ENCODE results near the gene NFKBIE. TPM values are rescaled to one million over a fixed set of nuclear protein-coding genes. Genes with fewer than 3 reads are reported as not detected.

NFKBIE gene
- total and polyA plus RNA-seq, 9 of the 15 experiments (the other 6 are each of a cell fraction or from before 2014, with no cell fraction given): 2.1 to 16.4 (median 11.7) TPM

GRCh38 chr6:44224029-44224964, 41.1 kb downstream of the NFKBIE start (continued):
- TF ChIP-seq, protein P1, sequence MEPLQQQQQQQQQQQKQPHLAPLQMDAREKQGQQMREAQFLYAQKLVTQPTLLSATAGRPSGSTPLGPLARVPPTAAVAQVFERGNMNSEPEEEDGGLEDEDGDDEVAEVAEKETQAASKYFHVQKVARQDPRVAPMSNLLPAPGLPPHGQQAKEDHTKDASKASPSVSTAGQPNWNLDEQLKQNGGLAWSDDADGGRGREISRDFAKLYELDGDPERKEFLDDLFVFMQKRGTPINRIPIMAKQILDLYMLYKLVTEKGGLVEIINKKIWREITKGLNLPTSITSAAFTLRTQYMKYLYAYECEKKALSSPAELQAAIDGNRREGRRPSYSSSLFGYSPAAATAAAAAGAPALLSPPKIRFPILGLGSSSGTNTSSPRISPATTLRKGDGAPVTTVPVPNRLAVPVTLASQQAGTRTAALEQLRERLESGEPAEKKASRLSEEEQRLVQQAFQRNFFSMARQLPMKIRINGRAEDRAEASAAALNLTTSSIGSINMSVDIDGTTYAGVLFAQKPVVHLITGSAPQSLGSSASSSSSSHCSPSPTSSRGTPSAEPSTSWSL (CRISPR knock-in tag; IDR thresholded peaks at IDR 0.05; ENCODE audit: borderline replicate concordance): 0 out of 2 replicates have a peak, but pooled peaks have one; percentile 46
- TF ChIP-seq AFF4 (CRISPR knock-in tag; IDR thresholded peaks at IDR 0.05) (0 out of 2 replicates have a peak, but pooled peaks have one; percentile 36), MAFK (IDR thresholded peaks at IDR 0.05; ENCODE audit: low read length) (no peak), NR2F6 (CRISPR knock-in tag; IDR thresholded peaks at IDR 0.05) (no peak), RBM25 (IDR thresholded peaks at IDR 0.05; ENCODE audit: low read depth, low read length, severe bottlenecking) (peak; percentile 85), ZKSCAN1 (IDR thresholded peaks at IDR 0.05; ENCODE audit: low read depth, low read length) (no peak), FOXK2 (conservative IDR thresholded peaks at IDR 0.05 in 1 of 2, IDR thresholded peaks at IDR 0.05 in 1 of 2; ENCODE audit: low read depth in 2 of 2) (no peak), KAT7 (CRISPR knock-in tag; IDR thresholded peaks at IDR 0.05; ENCODE audit: borderline replicate concordance) (peak; percentile 82; the same call in 1 of the 2 replicates), ZNF121 (CRISPR knock-in tag; conservative IDR thresholded peaks at IDR 0.05) (no peak)
- TF ChIP-seq, protein P2, sequence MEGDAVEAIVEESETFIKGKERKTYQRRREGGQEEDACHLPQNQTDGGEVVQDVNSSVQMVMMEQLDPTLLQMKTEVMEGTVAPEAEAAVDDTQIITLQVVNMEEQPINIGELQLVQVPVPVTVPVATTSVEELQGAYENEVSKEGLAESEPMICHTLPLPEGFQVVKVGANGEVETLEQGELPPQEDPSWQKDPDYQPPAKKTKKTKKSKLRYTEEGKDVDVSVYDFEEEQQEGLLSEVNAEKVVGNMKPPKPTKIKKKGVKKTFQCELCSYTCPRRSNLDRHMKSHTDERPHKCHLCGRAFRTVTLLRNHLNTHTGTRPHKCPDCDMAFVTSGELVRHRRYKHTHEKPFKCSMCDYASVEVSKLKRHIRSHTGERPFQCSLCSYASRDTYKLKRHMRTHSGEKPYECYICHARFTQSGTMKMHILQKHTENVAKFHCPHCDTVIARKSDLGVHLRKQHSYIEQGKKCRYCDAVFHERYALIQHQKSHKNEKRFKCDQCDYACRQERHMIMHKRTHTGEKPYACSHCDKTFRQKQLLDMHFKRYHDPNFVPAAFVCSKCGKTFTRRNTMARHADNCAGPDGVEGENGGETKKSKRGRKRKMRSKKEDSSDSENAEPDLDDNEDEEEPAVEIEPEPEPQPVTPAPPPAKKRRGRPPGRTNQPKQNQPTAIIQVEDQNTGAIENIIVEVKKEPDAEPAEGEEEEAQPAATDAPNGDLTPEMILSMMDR (IDR thresholded peaks at IDR 0.05 in 2 of 3, conservative IDR thresholded peaks at IDR 0.05 in 1 of 3; ENCODE audit: insufficient read depth in 2 of 3, low read depth in 1 of 3, low read length in 3 of 3): peak in 2 of 3 experiments; percentile 32 to 38; a peak in 2 of 6 replicates
